ENCODE measurements around the gene INSYN2B. TPM values are rescaled to one million over a fixed set of nuclear protein-coding genes. Genes with fewer than 3 reads are reported as not detected.

The INSYN2B gene
- total and polyA plus RNA-seq, 10 donors: 0.09 to 5.5 (median 1.1) TPM

- intact Hi-C loops (cut with DNase I; ENCODE audit: low total_unique reads): no loop called here
- DNase-seq: no peak
- H3K36me3 ChIP-seq: peaks cover 0 to 65% (median 3%) of the 10 kb centered on the region in 6 donors
- WGBS, 5 donors: 68 to 93% (median 86%) methylated on average over 4 to 5 of the region's 5 CpGs
- H3K4me1 ChIP-seq: no peaks in the 10 kb centered on the region
- H3K27me3 ChIP-seq (replicated peaks in 1 of 7): no peaks in the 10 kb centered on the region
- TF ChIP-seq POLR2A (IDR thresholded peaks at IDR 0.05) (no peak), POLR2AphosphoS5 (IDR thresholded peaks at IDR 0.05) (no peak), CTCF (IDR thresholded peaks at IDR 0.05 in 8 of 11, conservative IDR thresholded peaks at IDR 0.05 in 3 of 11) (no peak)
- H3K4me3 ChIP-seq: no peak overlapping the region
- H3K27ac ChIP-seq: no peak overlapping the region
- no peaks in the 10 kb centered on the region for H3K9me3 ChIP-seq
These were observed 16.0 kb downstream of the INSYN2B start for GRCh38 chr5:169964246-169964645.

GRCh38 chr5:169960659-169961058 is 19.6 kb downstream of the INSYN2B start:
- no peak for DNase-seq
- TF ChIP-seq POLR2AphosphoS5 (IDR thresholded peaks at IDR 0.05): no peak
- TF ChIP-seq CTCF (IDR thresholded peaks at IDR 0.05 in 8 of 11, conservative IDR thresholded peaks at IDR 0.05 in 3 of 11): no peak
- TF ChIP-seq POLR2A (IDR thresholded peaks at IDR 0.05): no peak
- Histone ChIP-seq H3K4me3 (no peak overlapping the region), H3K27ac (no peak overlapping the region), H3K4me1 (no peaks in the 10 kb centered on the region), H3K36me3 (peaks cover 0 to 66% (median 3%) of the 10 kb centered on the region in 6 donors), H3K27me3 (replicated peaks in 1 of 7) (no peaks in the 10 kb centered on the region), H3K9me3 (no peaks in the 10 kb centered on the region)
- intact Hi-C loops (cut with DNase I; ENCODE audit: low total_unique reads): no loop called here
- WGBS, 5 donors: 94 to 96% (median 96%) methylated on average over 2 of the region's 2 CpGs

- TF ChIP-seq POLR2AphosphoS5 (IDR thresholded peaks at IDR 0.05): no peak
- TF ChIP-seq CTCF (IDR thresholded peaks at IDR 0.05 in 8 of 11, conservative IDR thresholded peaks at IDR 0.05 in 3 of 11): no peak
- no peak for TF ChIP-seq POLR2A (IDR thresholded peaks at IDR 0.05)
- Histone ChIP-seq H3K4me1 (no peaks in the 10 kb centered on the region), H3K9me3 (no peaks in the 10 kb centered on the region), H3K27ac (no peak overlapping the region), H3K4me3 (no peak overlapping the region), H3K27me3 (replicated peaks in 1 of 7) (no peaks in the 10 kb centered on the region), H3K36me3 (peaks cover 0 to 58% (median 0%) of the 10 kb centered on the region in 6 donors)
- intact Hi-C loops (cut with DNase I; ENCODE audit: low total_unique reads): no loop called here
- no peak for DNase-seq
- 86 to 98% (median 94%) methylated on average over 3 of the region's 3 CpGs for WGBS, 5 donors
These were observed 22.0 kb downstream of the INSYN2B start for GRCh38 chr5:169958278-169958677.

- no peak for DNase-seq
- Histone ChIP-seq H3K36me3 (peaks cover 0 to 52% (median 0%) of the 10 kb centered on the region in 6 donors), H3K27me3 (replicated peaks in 1 of 7) (no peaks in the 10 kb centered on the region), H3K4me1 (no peaks in the 10 kb centered on the region), H3K27ac (no peak overlapping the region), H3K4me3 (no peak overlapping the region), H3K9me3 (no peaks in the 10 kb centered on the region)
- no peak for TF ChIP-seq POLR2AphosphoS5 (IDR thresholded peaks at IDR 0.05)
- TF ChIP-seq CTCF (IDR thresholded peaks at IDR 0.05 in 8 of 11, conservative IDR thresholded peaks at IDR 0.05 in 3 of 11): no peak
- no peak for TF ChIP-seq POLR2A (IDR thresholded peaks at IDR 0.05)
- intact Hi-C loops (cut with DNase I; ENCODE audit: low total_unique reads): no loop called here
These were observed 23.5 kb downstream of the INSYN2B start for GRCh38 chr5:169956756-169957155.

Data from spleen (tissue), 11 donors.